GM19324 (cell line): ENCODE measurements around the gene RNF130.
"Not testable (repeated sequence)": the region's sequence is repeated elsewhere in the genome, so short reads cannot be mapped to it uniquely, and the experiment has no call there.

Source experiments
- ATAC-seq: cut with Tn5 transposase; IDR thresholded peaks from one replicate; pipeline ENCODE4 v1.9.1; 2021; ENCODE audit warnings: mild to moderate bottlenecking, moderate library complexity; ENCODE audit not compliant: unreplicated experiment, low FRiP score

RNF130 gene

GRCh38 chr5:180026734-180027458 lies 44.7 kb downstream of the RNF130 start:
- ATAC-seq, result no peak

GRCh38 chr5:180026320-180026719 lies 45.2 kb downstream of the RNF130 start:
- ATAC-seq, result no peak

- no peak for ATAC-seq
These were observed 49.7 kb downstream of the RNF130 start for GRCh38 chr5:180021900-180022299.

- no peak for ATAC-seq
These were observed 51.4 kb downstream of the RNF130 start for GRCh38 chr5:180020176-180020575.

- ATAC-seq, result no peak
These were observed 53.1 kb downstream of the RNF130 start for GRCh38 chr5:180018347-180019060.

- not testable (repeated sequence) for ATAC-seq
These were observed 56.0 kb downstream of the RNF130 start for GRCh38 chr5:180015523-180015922.

- ATAC-seq, result no peak
These were observed 57.9 kb downstream of the RNF130 start for GRCh38 chr5:180013678-180014077.

- ATAC-seq, result no peak
These were observed 59.2 kb downstream of the RNF130 start for GRCh38 chr5:180012316-180012715.

GRCh38 chr5:180010636-180011035 lies 60.9 kb downstream of the RNF130 start:
- no peak for ATAC-seq

GRCh38 chr5:180009581-180009980 lies 62.0 kb downstream of the RNF130 start:
- no peak for ATAC-seq

- no peak for ATAC-seq
These were observed 63.1 kb downstream of the RNF130 start for GRCh38 chr5:180008433-180008832.

GRCh38 chr5:180007582-180007981 lies 64.0 kb downstream of the RNF130 start:
- no peak for ATAC-seq

- ATAC-seq, result no peak
These were observed 65.4 kb downstream of the RNF130 start for GRCh38 chr5:180006141-180006540.

- no peak for ATAC-seq
These were observed 68.4 kb downstream of the RNF130 start for GRCh38 chr5:180003127-180003526.

GRCh38 chr5:180001742-180002141 lies 69.8 kb downstream of the RNF130 start:
- ATAC-seq, result no peak

- no peak for ATAC-seq
These were observed 70.4 kb downstream of the RNF130 start for GRCh38 chr5:180001136-180001535.

- no peak for ATAC-seq
These were observed 73.1 kb downstream of the RNF130 start for GRCh38 chr5:179998485-179998884.

- ATAC-seq, result no peak
These were observed 76.8 kb downstream of the RNF130 start for GRCh38 chr5:179994583-179995323.

- ATAC-seq, result not testable (repeated sequence)
These were observed 78.7 kb downstream of the RNF130 start for GRCh38 chr5:179992855-179993254.

GRCh38 chr5:179991106-179991505 lies 80.5 kb downstream of the RNF130 start:
- no peak for ATAC-seq

GRCh38 chr5:179990525-179990924 lies 81.0 kb downstream of the RNF130 start:
- not testable (repeated sequence) for ATAC-seq
